ENCODE results near the gene PSMA1. TPM values are rescaled to one million over a fixed set of nuclear protein-coding genes. Genes with fewer than 3 reads are reported as not detected.

The PSMA1 gene
- total RNA-seq, 1 experiment from 2014 or later: 438 TPM

DNA sequence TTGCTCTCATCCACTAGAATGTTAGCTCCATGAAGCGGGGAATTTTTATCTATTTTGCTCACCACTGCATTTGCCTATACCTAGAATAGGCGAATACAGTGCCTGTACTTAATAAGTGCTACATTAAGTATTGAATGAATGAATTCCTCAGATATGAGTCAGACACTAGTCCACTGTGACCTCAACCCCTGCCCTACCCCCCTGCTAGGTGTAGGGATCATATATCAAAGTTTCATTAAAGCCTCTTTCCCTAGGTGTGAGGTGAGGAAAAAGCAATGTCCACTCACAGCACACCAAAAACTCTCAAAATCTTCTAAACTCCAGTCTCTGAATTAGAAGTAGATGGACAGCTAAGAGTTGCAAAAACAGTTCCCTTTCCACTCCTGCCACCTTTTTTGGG is 9.8 kb upstream of the PSMA1 start:
- DNase-seq (ENCODE audit: low spot score): no peak

DNA sequence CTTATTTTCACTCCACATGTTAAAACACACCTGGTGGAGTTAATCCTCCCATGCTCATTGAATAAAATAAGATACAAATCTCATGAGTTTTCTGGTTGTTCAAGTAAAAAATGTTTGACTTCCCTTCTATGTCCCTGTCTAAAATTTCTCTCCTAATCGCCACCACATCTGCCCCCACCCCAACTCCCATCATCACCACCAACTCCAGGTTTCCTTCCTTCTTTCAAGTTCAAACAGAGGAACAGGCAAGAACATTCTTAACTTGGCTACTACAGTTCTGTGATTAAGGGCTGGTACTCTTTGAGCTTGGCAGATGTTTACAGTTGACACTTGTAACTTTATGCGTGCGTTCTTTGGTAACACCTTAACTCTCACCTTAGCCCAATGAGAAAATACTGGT is 9.1 kb upstream of the PSMA1 start:
- no peak for DNase-seq (ENCODE audit: low spot score)

DNA sequence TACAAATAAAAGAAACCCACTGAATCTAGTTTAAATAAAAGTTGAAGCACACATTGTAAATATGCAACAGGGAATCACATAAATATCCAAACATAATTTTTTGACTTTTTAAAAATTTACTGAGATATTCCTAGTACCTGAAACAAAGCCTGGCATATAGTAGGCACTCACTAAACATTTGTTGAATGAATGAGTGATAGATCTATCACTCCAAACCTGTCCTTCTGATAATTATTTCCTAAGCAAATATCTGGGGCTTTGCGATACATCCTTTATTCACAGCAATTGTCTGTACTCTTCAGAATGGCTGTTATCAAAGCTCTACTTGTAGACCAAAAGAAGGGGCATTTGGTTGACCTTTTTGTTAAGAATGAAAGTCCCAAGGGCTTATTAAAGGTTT is 2.6 kb upstream of the PSMA1 start:
- DNase-seq (ENCODE audit: low spot score): no peak

DNA sequence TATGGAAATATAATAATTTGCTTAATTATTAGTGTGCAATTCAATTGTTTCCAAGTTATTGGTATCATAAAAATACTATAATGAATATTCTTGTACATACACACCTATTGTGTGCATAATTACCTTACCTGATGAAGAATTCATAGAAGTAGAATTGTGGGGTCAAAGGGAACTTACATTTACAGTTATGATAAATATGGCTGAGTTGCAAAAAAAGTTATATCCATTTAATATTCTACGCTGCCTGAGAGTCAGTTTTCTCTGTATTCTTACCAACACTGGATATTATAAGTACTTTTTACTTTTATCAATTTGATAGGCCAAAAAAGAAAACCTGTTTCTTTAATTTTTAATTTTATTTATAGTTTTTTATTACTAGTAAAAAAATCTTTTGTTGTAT is 2.1 kb upstream of the PSMA1 start:
- no peak for DNase-seq (ENCODE audit: low spot score)

DNA sequence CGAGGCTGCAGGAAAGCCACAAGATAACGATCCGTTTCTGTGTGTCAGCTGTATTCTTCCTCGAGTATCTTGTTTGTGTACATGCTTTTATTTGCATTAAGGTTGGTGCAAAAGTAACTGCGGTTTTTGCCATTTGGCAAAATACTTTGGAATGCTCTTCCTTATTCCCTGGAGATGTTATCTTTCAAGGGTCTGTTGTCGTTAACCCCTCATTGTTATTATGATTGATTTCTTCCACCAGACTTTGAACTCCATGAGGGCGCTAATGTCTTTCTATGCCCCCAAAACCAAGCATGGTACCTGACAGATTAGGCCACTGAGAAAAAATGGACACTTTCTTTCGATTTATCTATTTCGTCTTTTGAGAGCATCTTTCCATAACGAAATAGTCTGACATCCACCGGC is 563 bp upstream of the PSMA1 start:
- DNase-seq (ENCODE audit: low spot score): no peak

DNA sequence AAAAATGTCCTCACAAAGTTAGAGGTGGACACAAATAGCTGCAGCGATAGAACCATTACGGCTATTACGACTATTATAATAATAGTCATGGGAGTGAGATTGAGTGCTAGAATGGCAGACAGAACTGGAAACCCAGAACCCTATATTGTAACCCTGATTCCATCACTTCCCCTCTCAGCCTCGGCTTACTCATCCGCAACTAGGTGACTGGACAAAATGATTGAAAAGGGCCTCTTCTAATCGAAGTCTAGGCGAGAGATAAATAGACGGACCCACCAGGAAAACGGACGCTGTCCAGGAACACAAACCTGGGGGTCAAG is 629 bp downstream of the PSMA1 start:
- no peak for DNase-seq (ENCODE audit: low spot score)

DNA sequence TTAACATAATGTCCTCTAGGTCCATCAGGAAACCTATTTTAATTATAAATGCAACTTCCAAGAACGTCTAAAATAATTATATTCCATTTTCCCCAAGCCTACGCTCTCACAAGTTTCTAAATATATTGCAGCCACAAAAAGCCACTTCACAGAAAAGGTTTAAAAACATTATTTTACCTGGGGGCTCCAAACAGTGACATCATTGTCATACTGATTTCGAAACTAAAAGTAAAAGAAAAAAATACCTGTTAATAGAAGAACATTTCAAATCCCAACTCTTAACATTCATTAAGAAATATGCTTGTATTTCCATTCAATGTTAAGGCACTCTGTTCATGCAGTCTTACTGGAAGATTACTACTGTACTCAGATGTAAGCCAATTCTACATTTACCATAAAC is 1.4 kb downstream of the PSMA1 start:
- DNase-seq (ENCODE audit: low spot score): no peak

DNA sequence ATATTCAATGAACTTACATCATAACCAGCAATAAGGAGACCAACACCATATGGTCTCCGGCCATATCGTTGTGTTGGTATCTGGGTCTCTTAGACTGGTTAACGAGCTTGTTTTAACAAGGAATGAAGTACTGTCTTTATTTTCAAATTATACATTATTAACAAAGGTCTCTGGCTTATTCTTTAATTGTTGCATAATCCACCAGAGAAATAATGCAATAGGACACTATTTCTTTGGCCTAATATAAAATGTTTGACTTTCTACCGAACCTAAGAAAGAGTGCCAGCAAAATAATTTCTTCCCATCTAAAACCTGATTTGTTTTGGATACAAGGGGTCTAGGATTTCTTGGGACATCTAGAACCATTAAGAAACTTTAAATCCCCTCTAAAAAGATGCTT is 6.4 kb downstream of the PSMA1 start:
- no peak for DNase-seq (ENCODE audit: low spot score)

DNA sequence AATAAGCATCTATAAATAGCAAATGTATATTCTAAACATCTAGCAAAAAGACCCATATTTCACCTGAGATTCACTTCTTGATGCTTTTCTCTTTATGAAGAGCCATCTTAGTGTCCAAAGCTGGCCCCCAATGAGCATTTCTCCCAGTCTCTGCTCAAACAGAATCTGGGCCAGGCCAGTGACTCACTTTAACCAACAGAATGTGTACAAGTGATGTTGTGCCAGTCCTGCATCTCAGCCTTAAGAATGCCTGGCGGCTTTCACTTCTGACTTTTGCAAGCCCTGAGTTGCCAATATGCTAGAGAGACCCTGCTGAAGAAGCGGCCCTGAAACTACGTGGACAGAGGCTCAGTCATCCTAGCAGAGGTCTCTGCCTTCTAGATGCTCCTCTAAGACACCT is 13.7 kb downstream of the PSMA1 start:
- DNase-seq (ENCODE audit: low spot score): no peak

DNA sequence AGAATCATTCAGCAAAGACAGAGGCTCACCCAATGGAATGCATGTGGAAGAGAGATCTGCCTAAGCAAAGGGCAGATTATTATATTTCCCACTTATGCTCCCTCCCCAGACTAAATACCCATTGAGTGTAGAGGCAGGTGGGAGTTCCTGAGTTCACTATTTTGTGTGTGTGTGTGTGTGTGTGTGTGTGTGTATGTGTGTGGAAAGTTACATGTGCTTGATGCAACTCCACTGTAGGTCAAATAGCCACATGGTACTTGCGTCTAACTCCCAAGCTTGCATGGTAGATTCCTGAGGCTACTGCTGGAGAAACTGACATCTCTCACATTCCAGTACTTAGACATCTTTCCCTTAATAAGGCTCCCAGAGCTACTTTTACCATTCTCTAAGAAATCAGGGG is 17.2 kb downstream of the PSMA1 start:
- no peak for DNase-seq (ENCODE audit: low spot score)

DNA sequence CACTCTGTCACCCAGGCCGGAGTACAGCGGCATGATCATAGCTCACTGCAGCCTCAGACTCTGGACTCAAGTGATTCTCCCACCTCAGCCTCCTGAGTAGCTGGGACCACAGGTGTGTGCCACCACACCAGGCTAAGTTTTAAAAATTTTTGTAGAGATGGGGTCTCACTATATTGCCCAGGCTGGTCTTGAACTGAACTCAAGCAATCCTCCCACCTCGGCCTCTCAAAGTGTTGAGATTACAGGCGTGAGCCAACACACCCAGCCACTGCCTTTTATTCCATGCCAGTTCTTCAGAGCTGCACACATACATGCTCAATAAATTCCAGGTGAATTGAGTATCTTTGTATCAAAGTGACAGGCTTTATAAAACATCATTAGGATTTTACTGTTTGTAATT is 18.1 kb downstream of the PSMA1 start:
- no peak for DNase-seq (ENCODE audit: low spot score)

DNA sequence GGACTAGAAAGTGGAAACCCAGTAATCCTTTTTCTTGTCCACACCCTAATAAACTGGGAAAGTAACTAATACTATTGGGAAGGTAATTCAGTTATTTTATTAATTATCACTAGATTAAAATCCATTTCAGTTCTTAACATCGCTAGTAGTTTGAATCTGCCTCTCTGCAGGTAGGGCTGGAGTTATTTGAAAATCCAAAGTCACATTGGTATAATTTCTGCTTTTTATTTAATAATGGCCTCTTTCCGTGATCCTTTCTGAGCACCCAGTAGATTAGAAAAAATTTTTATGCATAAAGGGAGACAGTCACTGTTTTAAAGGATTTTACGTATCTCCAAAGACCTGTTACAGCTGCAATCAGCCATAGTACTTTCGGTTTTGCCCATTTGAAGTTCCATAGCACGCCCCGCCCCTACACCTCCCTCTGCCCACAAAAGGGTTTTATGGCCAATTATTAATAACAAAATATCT is 20.0 kb downstream of the PSMA1 start:
- peak; percentile 56 for DNase-seq (ENCODE audit: low spot score)

DNA sequence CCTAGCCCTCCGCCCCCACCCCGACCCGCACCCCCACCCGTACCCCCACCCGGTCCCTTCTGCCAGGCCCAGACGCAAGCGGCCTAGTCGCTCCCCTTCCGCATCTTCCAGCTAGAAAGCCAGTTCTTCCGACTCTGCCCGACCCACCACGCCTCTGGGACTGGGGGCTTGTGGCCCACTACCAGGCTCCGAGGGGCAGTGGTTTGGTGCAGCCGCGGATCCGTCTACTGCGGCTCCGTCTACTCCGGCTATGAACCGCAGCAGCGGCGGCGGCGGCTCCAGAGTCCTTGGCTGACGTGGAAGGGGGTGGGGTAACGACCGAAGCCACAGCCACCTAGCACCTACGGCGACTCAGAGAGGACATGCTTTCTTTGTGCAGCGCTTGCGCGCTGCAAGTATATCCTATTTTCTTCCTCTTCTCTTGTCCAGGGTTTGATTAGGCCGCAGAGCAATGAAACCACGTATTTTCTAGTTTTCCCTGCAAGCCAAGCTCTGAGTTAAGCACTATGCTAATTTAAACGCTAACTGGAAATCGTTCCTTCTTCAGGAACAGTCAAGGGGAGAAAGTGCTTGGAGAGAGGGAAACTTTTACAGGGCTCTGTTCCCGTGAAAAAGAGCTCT is 20.5 kb downstream of the PSMA1 start, which contains the start of gene COPB1:
Gene COPB1, minus strand, starts transcription at position 252 of the 621 bp plus-strand sequence. CDS start 883 bp downstream, outside the sequence.
- peak; percentile 88 for DNase-seq (ENCODE audit: low spot score)

DNA sequence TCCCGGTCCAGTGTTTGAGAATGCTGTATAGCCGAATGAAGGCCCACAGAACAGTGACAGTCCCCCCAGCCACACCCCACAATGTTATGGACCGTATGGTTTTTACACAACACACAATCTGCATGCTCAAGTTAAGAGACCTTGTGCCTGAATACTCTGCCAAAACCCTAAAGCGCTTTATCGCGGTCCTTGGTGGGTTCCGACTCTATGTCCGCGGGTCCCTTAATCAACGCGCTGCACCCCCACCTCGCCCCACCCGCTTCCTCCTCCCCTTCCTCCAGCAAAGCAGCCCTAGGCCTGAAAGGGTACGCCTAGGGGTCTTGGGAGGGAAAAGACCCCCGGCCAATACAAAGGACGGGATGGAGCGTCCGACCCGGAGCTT is 21.0 kb downstream of the PSMA1 start:
- DNase-seq (ENCODE audit: low spot score): peak; percentile 21

DNA sequence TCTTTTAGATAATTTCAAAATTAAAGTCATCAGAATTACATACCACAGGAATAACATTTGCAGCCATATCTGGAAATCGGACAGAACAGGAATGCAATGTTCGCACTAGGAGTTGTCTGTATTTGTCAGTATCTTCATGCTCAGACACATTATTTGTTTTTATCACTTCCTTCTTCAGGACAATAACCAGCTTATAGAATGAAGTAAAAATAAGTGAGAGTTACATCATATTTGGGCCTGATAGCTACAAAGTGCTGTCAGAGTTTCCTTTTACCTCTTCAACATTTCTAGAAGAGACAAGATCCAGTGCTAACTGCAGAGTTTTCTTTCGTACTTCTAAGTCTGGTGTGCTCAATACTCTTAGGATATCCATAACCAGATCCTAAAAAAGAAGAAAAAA is 39.5 kb downstream of the PSMA1 start:
- no peak for DNase-seq (ENCODE audit: low spot score)

DNA sequence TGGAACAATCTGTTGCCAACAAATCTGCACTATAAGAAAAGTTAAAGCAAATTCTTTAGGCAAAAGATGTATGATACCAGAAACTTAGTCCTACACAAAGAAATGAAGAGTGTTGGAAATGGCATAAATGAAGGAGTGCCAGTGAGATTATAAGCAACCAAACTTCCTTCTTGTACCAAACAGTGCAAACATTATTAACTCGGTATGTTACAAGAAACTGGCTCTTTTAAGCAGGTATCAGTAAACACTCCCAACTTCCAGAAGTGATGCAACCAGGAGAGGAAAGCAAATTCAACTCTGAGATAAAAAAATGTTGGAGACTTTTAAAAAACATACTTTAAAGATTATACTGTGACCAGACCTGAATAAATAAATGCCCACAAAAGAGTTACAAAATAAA is 49.1 kb downstream of the PSMA1 start:
- no peak for DNase-seq (ENCODE audit: low spot score)

DNA sequence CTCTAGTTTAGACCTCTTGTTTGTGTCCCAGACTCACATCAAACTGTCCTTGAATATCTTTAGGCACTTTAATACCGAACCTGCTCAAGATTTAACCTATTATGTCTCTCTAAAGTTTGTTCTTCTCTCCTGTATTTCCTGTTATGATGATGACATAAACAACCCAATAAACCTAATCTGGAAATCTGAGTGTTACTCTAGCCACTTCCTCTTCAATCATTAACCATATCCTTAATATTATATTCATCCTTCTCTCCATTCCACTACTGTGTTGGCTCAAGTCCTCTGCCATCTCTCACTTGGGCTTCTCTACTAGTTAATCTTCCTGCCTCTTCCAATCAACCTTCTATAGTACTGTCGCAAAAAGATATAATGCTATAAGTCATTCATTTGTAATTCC is 56.6 kb downstream of the PSMA1 start:
- DNase-seq (ENCODE audit: low spot score): no peak

DNA sequence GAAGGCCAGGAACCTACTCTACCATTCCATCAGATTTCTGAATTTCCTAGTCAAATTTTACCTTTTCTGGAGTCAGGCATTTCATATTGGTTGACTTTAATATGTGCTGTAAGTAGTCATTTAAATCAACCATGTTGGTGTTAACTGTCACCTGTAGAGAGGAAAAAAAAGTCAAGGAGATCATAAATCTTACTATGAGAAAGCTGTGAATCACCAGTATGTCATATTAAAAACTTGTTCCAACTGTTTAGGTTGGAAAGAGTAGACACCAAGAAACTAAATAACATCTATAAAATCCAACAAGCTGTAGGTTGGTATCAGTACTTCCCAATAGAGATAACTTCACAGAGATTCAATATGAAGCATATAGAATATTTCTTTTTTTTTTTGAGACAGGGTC is 60.0 kb downstream of the PSMA1 start:
- no peak for DNase-seq (ENCODE audit: low spot score)

DNA sequence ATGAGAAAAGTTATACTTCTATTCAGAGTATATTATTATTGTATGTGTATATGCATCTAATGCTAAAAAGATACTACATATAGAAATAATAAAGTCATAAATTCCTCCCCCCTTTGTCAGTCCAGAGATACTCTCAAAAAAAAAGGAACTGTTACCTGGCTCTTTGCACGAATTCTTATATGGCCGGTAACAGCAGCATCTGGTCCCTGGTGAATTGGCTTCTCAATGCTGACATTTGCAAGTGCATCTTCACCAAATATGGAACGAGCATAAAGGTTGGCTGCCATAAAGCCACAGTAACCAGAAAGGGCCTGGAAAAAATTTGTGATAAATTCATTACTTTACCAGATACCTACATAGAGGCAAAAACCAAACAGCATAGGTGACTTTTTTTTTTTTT is 61.8 kb downstream of the PSMA1 start:
- DNase-seq (ENCODE audit: low spot score): no peak

DNA sequence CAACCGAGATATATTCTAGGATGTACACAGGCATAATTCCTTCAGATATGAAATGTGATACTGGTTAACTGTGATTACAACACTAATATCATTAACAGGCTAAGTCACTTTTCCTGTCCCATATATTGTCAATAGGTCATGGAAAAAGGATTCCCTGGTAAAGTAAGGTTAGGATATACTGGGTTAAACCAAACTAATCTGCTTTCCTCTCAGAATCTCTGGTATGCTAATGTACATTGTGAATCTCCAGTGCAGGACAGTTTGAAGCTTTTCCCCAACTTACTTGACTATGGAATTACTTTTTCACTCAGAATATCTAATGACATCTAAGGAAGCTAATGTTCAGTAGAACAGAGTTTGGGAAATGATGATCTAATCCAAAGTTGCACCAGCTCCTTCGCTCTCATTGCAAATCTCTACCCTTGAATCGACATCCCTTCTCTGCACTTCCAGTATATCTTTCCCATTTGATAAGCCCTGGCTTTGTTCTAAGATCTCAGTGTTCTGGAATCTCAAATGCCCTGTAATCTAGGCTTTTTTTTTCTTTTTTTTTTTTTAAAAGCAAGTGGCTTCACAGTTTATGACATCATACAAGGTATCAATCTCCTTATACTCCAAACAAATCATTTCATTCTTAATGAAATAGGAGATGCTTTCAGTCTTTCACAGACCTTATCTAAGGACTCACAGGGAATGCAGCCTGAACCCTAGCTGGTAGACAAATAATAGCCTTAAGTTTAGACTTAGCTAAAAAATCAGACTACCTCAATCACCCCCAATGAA is 64.3 kb downstream of the PSMA1 start:
- no peak for DNase-seq (ENCODE audit: low spot score)
